ENCODE results near the gene BRF1.

Gene BRF1

GRCh38 chr14:105260959-105261358, 39.8 kb downstream of the BRF1 start:
- DNase-seq (ENCODE audit: low spot score), result no peak

GRCh38 chr14:105258846-105259245, 42.0 kb downstream of the BRF1 start:
- DNase-seq (ENCODE audit: low spot score), result no peak

GRCh38 chr14:105257464-105257863, 43.3 kb downstream of the BRF1 start:
- DNase-seq (ENCODE audit: low spot score), result no peak

- DNase-seq (ENCODE audit: low spot score), result no peak
Measured at GRCh38 chr14:105256292-105256960, 44.4 kb downstream of the BRF1 start.

GRCh38 chr14:105255021-105255507, 45.7 kb downstream of the BRF1 start:
- no peak for DNase-seq (ENCODE audit: low spot score)

GRCh38 chr14:105253329-105253682, 47.5 kb downstream of the BRF1 start:
- no peak for DNase-seq (ENCODE audit: low spot score)

- DNase-seq (ENCODE audit: low spot score), result no peak
Measured at GRCh38 chr14:105252552-105253328, 48.1 kb downstream of the BRF1 start.

- no peak for DNase-seq (ENCODE audit: low spot score)
Measured at GRCh38 chr14:105251920-105252319, 48.9 kb downstream of the BRF1 start.

- DNase-seq (ENCODE audit: low spot score), result no peak
Measured at GRCh38 chr14:105250986-105251385, 49.8 kb downstream of the BRF1 start.

- no peak for DNase-seq (ENCODE audit: low spot score)
Measured at GRCh38 chr14:105250008-105250366, 50.8 kb downstream of the BRF1 start.

GRCh38 chr14:105249182-105250007, 51.4 kb downstream of the BRF1 start:
- no peak for DNase-seq (ENCODE audit: low spot score)

- peak; percentile 98 for DNase-seq (ENCODE audit: low spot score)
Measured at GRCh38 chr14:105248368-105249181, 52.2 kb downstream of the BRF1 start, which contains the start of gene BTBD6. Gene BTBD6, plus strand, starts transcription at chr14:105248533. Its CDS starts 179 bp downstream, at chr14:105248712.

GRCh38 chr14:105247715-105248367, 53.0 kb downstream of the BRF1 start:
- no peak for DNase-seq (ENCODE audit: low spot score)

GRCh38 chr14:105247026-105247425, 53.8 kb downstream of the BRF1 start:
- DNase-seq (ENCODE audit: low spot score), result no peak

- no peak for DNase-seq (ENCODE audit: low spot score)
Measured at GRCh38 chr14:105244334-105244733, 56.5 kb downstream of the BRF1 start.

- no peak for DNase-seq (ENCODE audit: low spot score)
Measured at GRCh38 chr14:105241641-105242040, 59.2 kb downstream of the BRF1 start.

GRCh38 chr14:105240811-105241576, 59.8 kb downstream of the BRF1 start:
- no peak for DNase-seq (ENCODE audit: low spot score)

GRCh38 chr14:105229099-105229655, 71.6 kb downstream of the BRF1 start:
- DNase-seq (ENCODE audit: low spot score), result no peak

- no peak for DNase-seq (ENCODE audit: low spot score)
Measured at GRCh38 chr14:105228562-105228961, 72.2 kb downstream of the BRF1 start.

GRCh38 chr14:105227346-105227745, 73.5 kb downstream of the BRF1 start:
- no peak for DNase-seq (ENCODE audit: low spot score)
